GM21515 (cell line): ENCODE measurements around the gene PIK3R3.

Source experiments
- ATAC-seq: cut with Tn5 transposase; IDR thresholded peaks from one replicate; pipeline ENCODE4 v1.9.1; 2021; ENCODE audit not compliant: unreplicated experiment

PIK3R3 gene

GRCh38 chr1:46132529-46133180 lies at the start of gene PIK3R3:
TSS of gene PIK3R3 (minus strand) at chr1:46132629. CDS start at chr1:46131952, 677 bp downstream.
- peak; percentile 85 for ATAC-seq

GRCh38 chr1:46181343-46182260 lies 49.2 kb upstream of the PIK3R3 start:
- ATAC-seq, result no peak

GRCh38 chr1:46180082-46180616 lies 47.7 kb upstream of the PIK3R3 start:
- ATAC-seq, result no peak

GRCh38 chr1:46179138-46180081 lies 47.0 kb upstream of the PIK3R3 start:
- ATAC-seq, result peak; percentile 47

- ATAC-seq, result no peak
Observed at GRCh38 chr1:46176211-46176865, 43.9 kb upstream of the PIK3R3 start, which contains the start of gene P3R3URF. TSS of gene P3R3URF (minus strand) at chr1:46176488. CDS start at chr1:46176471, 17 bp downstream.

GRCh38 chr1:46175243-46175642 lies 42.8 kb upstream of the PIK3R3 start:
- no peak for ATAC-seq

- no peak for ATAC-seq
Observed at GRCh38 chr1:46174448-46175231, 42.2 kb upstream of the PIK3R3 start, which contains the start of gene TSPAN1. TSS of gene TSPAN1 (plus strand) at chr1:46175087. CDS start at chr1:46181108, 6,021 bp downstream.

GRCh38 chr1:46173361-46173856 lies 41.0 kb upstream of the PIK3R3 start:
- ATAC-seq, result no peak

- ATAC-seq, result no peak
Observed at GRCh38 chr1:46172321-46172720, 39.9 kb upstream of the PIK3R3 start.

- ATAC-seq, result no peak
Observed at GRCh38 chr1:46171871-46172270, 39.4 kb upstream of the PIK3R3 start.

GRCh38 chr1:46171351-46171750 lies 38.9 kb upstream of the PIK3R3 start:
- ATAC-seq, result no peak

GRCh38 chr1:46169811-46170454 lies 37.5 kb upstream of the PIK3R3 start:
- no peak for ATAC-seq

- ATAC-seq, result no peak
Observed at GRCh38 chr1:46168477-46168876, 36.0 kb upstream of the PIK3R3 start.

GRCh38 chr1:46166521-46167462 lies 34.4 kb upstream of the PIK3R3 start:
- ATAC-seq, result no peak

- ATAC-seq, result no peak
Observed at GRCh38 chr1:46160212-46160611, 27.8 kb upstream of the PIK3R3 start.

- ATAC-seq, result no peak
Observed at GRCh38 chr1:46159516-46159915, 27.1 kb upstream of the PIK3R3 start.
